Cardiac fibroblast (primary cell): ENCODE measurements around the gene ESM1.
A peak's percentile ranks its signal among the peaks of the same experiment; 100 is the strongest.

ENCODE experiments used
- DNase-seq, 2 donors: peaks; one replicate each; pipeline versions ENCODE4 v3.0.0 to v3.0.0-alpha.2; 2010; ENCODE audit warnings: low read depth in 2 of 2
- H3K4me3 ChIP-seq, 2 donors: replicated peaks in 1 of 2; 1 replicate in 1 of 2; 2 replicates in 1 of 2; pipeline ENCODE4 v1.5.1; 2011; ENCODE audit warnings: low read depth in 2 of 2, low read length in 2 of 2, mild to moderate bottlenecking in 2 of 2, moderate library complexity in 1 of 2
- CTCF ChIP-seq: IDR thresholded peaks from one replicate; pipeline ENCODE4 v1.5.1; 2011; ENCODE audit warnings: low read depth, mild to moderate bottlenecking, low read length, inconsistent platforms

ESM1 gene

GRCh38 chr5:54965806-54966205, 19.6 kb downstream of the ESM1 start:
- DNase-seq = peak in 1 of 2 donors; percentile 17
- no peak overlapping the region for H3K4me3 ChIP-seq
- TF ChIP-seq CTCF = no peak

- no peak for DNase-seq
- no peak for TF ChIP-seq CTCF
- no peak overlapping the region for H3K4me3 ChIP-seq
Measured at GRCh38 chr5:54964405-54964804, 21.0 kb downstream of the ESM1 start.

GRCh38 chr5:54959673-54960418, 25.5 kb downstream of the ESM1 start:
- H3K4me3 ChIP-seq = no peak overlapping the region
- peak; percentile 34 for TF ChIP-seq CTCF
- DNase-seq = peak; percentile 18 to 34

GRCh38 chr5:54956922-54957321, 28.5 kb downstream of the ESM1 start:
- no peak overlapping the region for H3K4me3 ChIP-seq
- DNase-seq = no peak
- TF ChIP-seq CTCF = no peak

GRCh38 chr5:54947187-54947586, 38.2 kb downstream of the ESM1 start:
- DNase-seq = no peak
- TF ChIP-seq CTCF = no peak
- H3K4me3 ChIP-seq = no peak overlapping the region

- no peak for DNase-seq
- H3K4me3 ChIP-seq = no peak overlapping the region
- no peak for TF ChIP-seq CTCF
Measured at GRCh38 chr5:54946306-54946819, 39.0 kb downstream of the ESM1 start.
